Germinal center (tissue), 1 donor: ENCODE data around the gene UBE2QL1.
"Not testable (repeated sequence)": the region's sequence is repeated elsewhere in the genome, so short reads cannot be mapped to it uniquely, and the experiment has no call there.

Experiments
- DNase-seq: peaks from one replicate; pipeline ENCODE4 v3.0.0; 2012; ENCODE audit warnings: mixed read lengths, low spot score

Gene UBE2QL1

GRCh38 chr5:6497262-6497661, 48.6 kb downstream of the UBE2QL1 start:
- no peak for DNase-seq

GRCh38 chr5:6498968-6499367, 50.3 kb downstream of the UBE2QL1 start:
- DNase-seq, result no peak

GRCh38 chr5:6501701-6502100, 53.0 kb downstream of the UBE2QL1 start:
- DNase-seq, result no peak

- no peak for DNase-seq
Measured at GRCh38 chr5:6502421-6502820, 53.8 kb downstream of the UBE2QL1 start.

- DNase-seq, result no peak
Measured at GRCh38 chr5:6503342-6503741, 54.7 kb downstream of the UBE2QL1 start.

GRCh38 chr5:6504677-6505415, 56.2 kb downstream of the UBE2QL1 start:
- no peak for DNase-seq

- no peak for DNase-seq
Measured at GRCh38 chr5:6505416-6505755, 56.7 kb downstream of the UBE2QL1 start.

GRCh38 chr5:6505783-6506557, 57.3 kb downstream of the UBE2QL1 start:
- DNase-seq, result no peak

- no peak for DNase-seq
Measured at GRCh38 chr5:6506611-6507010, 58.0 kb downstream of the UBE2QL1 start.

GRCh38 chr5:6508931-6509330, 60.3 kb downstream of the UBE2QL1 start:
- no peak for DNase-seq

GRCh38 chr5:6510132-6510531, 61.5 kb downstream of the UBE2QL1 start:
- no peak for DNase-seq

GRCh38 chr5:6510973-6511372, 62.3 kb downstream of the UBE2QL1 start:
- no peak for DNase-seq

GRCh38 chr5:6515812-6516211, 67.2 kb downstream of the UBE2QL1 start:
- DNase-seq, result not testable (repeated sequence)

- DNase-seq, result no peak
Measured at GRCh38 chr5:6516823-6517222, 68.2 kb downstream of the UBE2QL1 start.

GRCh38 chr5:6517510-6517909, 68.9 kb downstream of the UBE2QL1 start:
- no peak for DNase-seq

- no peak for DNase-seq
Measured at GRCh38 chr5:6518298-6519057, 69.8 kb downstream of the UBE2QL1 start.

GRCh38 chr5:6520201-6520600, 71.5 kb downstream of the UBE2QL1 start:
- DNase-seq, result no peak

GRCh38 chr5:6522331-6522730, 73.7 kb downstream of the UBE2QL1 start:
- DNase-seq, result no peak

- no peak for DNase-seq
Measured at GRCh38 chr5:6522923-6523322, 74.3 kb downstream of the UBE2QL1 start.

GRCh38 chr5:6525422-6525821, 76.8 kb downstream of the UBE2QL1 start:
- DNase-seq, result no peak

GRCh38 chr5:6525910-6526309, 77.3 kb downstream of the UBE2QL1 start:
- DNase-seq, result no peak

GRCh38 chr5:6527749-6528455, 79.2 kb downstream of the UBE2QL1 start:
- no peak for DNase-seq
